Activated CD8-positive, alpha-beta T cell treated with anti-CD3 and anti-CD28 coated beads for 36 hours (primary cell): Measurements from ENCODE around the gene HSPA14. TPM values are rescaled to one million over a fixed set of nuclear protein-coding genes. Genes with fewer than 3 reads are reported as not detected.
"Not testable (repeated sequence)": the region's sequence is repeated elsewhere in the genome, so short reads cannot be mapped to it uniquely, and the experiment has no call there.

Experiments
- ATAC-seq: fragments of 200-7000 bp; cut with Tn5 transposase; one replicate; pipeline ENCODE4 v1.10.0; 2021; ENCODE audit warnings: mild to moderate bottlenecking, moderate library complexity
- CTCF ChIA-PET: fragments of 350-600 bp; sonication (Branson Sonifier 250); formaldehyde crosslinking; loops from one replicate; lab custom pipeline; 2021; ENCODE audit warnings: antibody characterized with exemption; lab: Charles Lee
- POLR2A ChIA-PET: fragments of 350-600 bp; sonication (Branson Sonifier 250); formaldehyde crosslinking; loops from one replicate; lab custom pipeline; 2021; ENCODE audit warnings: antibody characterized with exemption; lab: Charles Lee
- DNase-seq: peaks from one replicate; pipeline ENCODE4 v3.0.0-alpha.2; 2020
- H3K27ac Mint-ChIP-seq: one replicate; pipeline ENCODE4 v1.8.0; 2021; ENCODE audit warnings: mild to moderate bottlenecking, mixed read lengths
- H3K27me3 Mint-ChIP-seq: one replicate; pipeline ENCODE4 v1.8.0; 2021; ENCODE audit warnings: mixed read lengths
- H3K36me3 Mint-ChIP-seq: one replicate; pipeline ENCODE4 v1.8.0; 2021; ENCODE audit warnings: low read depth, mixed read lengths
- H3K4me1 Mint-ChIP-seq: one replicate; pipeline ENCODE4 v1.8.0; 2021; ENCODE audit warnings: low read depth, mixed read lengths
- H3K4me3 Mint-ChIP-seq: one replicate; pipeline ENCODE4 v1.8.0; 2021; ENCODE audit warnings: mild to moderate bottlenecking, moderate library complexity, mixed read lengths
- H3K9me3 Mint-ChIP-seq: one replicate; pipeline ENCODE4 v1.8.0; 2021; ENCODE audit warnings: mixed read lengths
- intact Hi-C: fragments of 100-400 bp; cut with micrococcal nuclease; formaldehyde crosslinking; loops from one replicate; pipeline ENCODE4 v1.10.0; 2022
- total RNA-seq, 2 experiments: library from RNA; stranded (reverse); gene quantifications; one replicate each; pipeline ENCODE4 v1.2.3, GENCODE V29; 2021
- TF ChIP-seq, protein P1 (sequence below): fragments of 200-600 bp; IDR thresholded peaks from one replicate; pipeline ENCODE4 v1.8.0; 2022; ENCODE audit warnings: antibody characterized with exemption, mild to moderate bottlenecking

HSPA14 gene
- total RNA-seq, 2 experiments from 2014 or later: 36.1 to 36.7 TPM

- CTCF ChIA-PET: interaction anchor here (1.1 to 1.2 kb wide), 2 partner anchors 12 to 19 kb away, joined by 3 to 4 read pairs; no protein-coding TSS in a partner anchor
Measured at GRCh38 chr10:14859043-14859442, 20.9 kb downstream of the HSPA14 start.

GRCh38 chr10:14859775-14860174, 21.7 kb downstream of the HSPA14 start:
- CTCF ChIA-PET: interaction anchor here (1.1 to 1.2 kb wide), 2 partner anchors 12 to 18 kb away, joined by 3 to 4 read pairs; no protein-coding TSS in a partner anchor
- intact Hi-C loops: no loop called here
- Mint-ChIP-seq H3K4me3 (no peak overlapping the region), H3K27ac (no peak overlapping the region), H3K9me3 (no peaks in the 10 kb centered on the region), H3K27me3 (no peaks in the 10 kb centered on the region), H3K4me1 (no peaks in the 10 kb centered on the region), H3K36me3 (peaks cover 37% of the 10 kb centered on the region)
- DNase-seq: no peak
- no peak for ATAC-seq
- TF ChIP-seq, protein P1, sequence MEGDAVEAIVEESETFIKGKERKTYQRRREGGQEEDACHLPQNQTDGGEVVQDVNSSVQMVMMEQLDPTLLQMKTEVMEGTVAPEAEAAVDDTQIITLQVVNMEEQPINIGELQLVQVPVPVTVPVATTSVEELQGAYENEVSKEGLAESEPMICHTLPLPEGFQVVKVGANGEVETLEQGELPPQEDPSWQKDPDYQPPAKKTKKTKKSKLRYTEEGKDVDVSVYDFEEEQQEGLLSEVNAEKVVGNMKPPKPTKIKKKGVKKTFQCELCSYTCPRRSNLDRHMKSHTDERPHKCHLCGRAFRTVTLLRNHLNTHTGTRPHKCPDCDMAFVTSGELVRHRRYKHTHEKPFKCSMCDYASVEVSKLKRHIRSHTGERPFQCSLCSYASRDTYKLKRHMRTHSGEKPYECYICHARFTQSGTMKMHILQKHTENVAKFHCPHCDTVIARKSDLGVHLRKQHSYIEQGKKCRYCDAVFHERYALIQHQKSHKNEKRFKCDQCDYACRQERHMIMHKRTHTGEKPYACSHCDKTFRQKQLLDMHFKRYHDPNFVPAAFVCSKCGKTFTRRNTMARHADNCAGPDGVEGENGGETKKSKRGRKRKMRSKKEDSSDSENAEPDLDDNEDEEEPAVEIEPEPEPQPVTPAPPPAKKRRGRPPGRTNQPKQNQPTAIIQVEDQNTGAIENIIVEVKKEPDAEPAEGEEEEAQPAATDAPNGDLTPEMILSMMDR: no peak
- POLR2A ChIA-PET: interaction anchor here (3.0 kb wide), 1 partner anchor 17 kb away, joined by 14 read pairs; no protein-coding TSS in a partner anchor

More at GRCh38 chr10:14859043-14859442, 20.9 kb downstream of the HSPA14 start:
- TF ChIP-seq, protein P1: no peak
- DNase-seq: no peak
- no peaks in the 10 kb centered on the region for H3K27me3 Mint-ChIP-seq
- H3K4me3 Mint-ChIP-seq: no peak overlapping the region
- H3K9me3 Mint-ChIP-seq: no peaks in the 10 kb centered on the region
- no peaks in the 10 kb centered on the region for H3K4me1 Mint-ChIP-seq
- POLR2A ChIA-PET: interaction anchor here (3.0 kb wide), 1 partner anchor 16 kb away, joined by 14 read pairs; no protein-coding TSS in a partner anchor
- intact Hi-C loops: no loop called here
- H3K27ac Mint-ChIP-seq: no peak overlapping the region
- ATAC-seq: no peak
- peaks cover 35% of the 10 kb centered on the region for H3K36me3 Mint-ChIP-seq

DNA sequence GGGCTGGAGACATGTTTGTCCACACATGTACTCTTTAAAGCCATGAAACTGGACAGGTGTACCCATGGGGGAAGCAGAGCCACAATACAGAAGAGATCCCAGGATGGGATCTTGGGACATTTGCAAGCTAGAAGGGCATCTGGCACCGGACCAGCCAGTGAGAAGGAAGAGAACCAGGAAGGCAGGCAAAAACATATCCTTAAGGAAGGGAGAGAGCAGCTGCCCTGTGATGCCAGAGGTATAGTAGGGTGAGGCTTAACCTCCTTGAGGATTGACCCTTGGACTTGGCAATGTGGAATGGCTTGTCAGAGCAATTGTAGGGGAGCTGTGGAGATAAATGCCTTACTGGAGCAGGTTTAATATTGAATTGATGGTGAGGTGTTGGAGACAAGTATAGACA, 22.7 kb downstream of the HSPA14 start:
- ChIA-PET POLR2A (interaction anchor here (1.0 to 3.0 kb wide), 2 partner anchors 8 to 18 kb away, joined by 3 to 14 read pairs; no protein-coding TSS in a partner anchor), CTCF (no interaction called here)
- H3K27ac Mint-ChIP-seq: no peak overlapping the region
- H3K4me3 Mint-ChIP-seq: no peak overlapping the region
- H3K4me1 Mint-ChIP-seq: no peaks in the 10 kb centered on the region
- H3K36me3 Mint-ChIP-seq: peaks cover 34% of the 10 kb centered on the region
- ATAC-seq: no peak
- no peaks in the 10 kb centered on the region for H3K9me3 Mint-ChIP-seq
- intact Hi-C loops: no loop called here
- DNase-seq: no peak
- no peaks in the 10 kb centered on the region for H3K27me3 Mint-ChIP-seq
- TF ChIP-seq, protein P1: no peak

DNA sequence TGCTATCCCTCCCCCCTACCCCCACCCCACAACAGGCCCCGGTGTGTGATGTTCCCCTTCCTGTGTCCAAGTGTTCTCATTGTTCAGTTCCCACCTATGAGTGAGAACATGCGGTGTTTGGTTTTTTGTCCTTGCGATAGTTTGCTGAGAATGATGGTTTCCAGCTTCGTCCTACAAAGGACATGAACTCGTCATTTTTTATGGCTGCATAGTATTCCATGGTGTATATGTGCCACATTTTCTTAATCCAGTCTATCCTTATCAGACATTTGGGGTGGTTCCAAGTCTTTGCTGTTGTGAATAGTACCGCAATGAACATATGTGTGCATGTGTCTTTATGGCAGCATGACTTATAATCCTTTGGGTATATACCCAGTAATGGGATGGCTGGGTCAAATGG, 26.4 kb downstream of the HSPA14 start:
- DNase-seq, H3K9me3 Mint-ChIP-seq, H3K4me1 Mint-ChIP-seq, H3K4me3 Mint-ChIP-seq, intact Hi-C loops, POLR2A ChIA-PET, H3K27me3 Mint-ChIP-seq, CTCF ChIA-PET, ATAC-seq, H3K27ac Mint-ChIP-seq: not testable (repeated sequence)
- peaks cover 38% of the 10 kb centered on the region for H3K36me3 Mint-ChIP-seq

- H3K36me3 Mint-ChIP-seq: peaks cover 41% of the 10 kb centered on the region
- CTCF ChIA-PET, intact Hi-C loops: not testable (repeated sequence)
Measured at GRCh38 chr10:14864871-14865270, 26.8 kb downstream of the HSPA14 start.

DNA sequence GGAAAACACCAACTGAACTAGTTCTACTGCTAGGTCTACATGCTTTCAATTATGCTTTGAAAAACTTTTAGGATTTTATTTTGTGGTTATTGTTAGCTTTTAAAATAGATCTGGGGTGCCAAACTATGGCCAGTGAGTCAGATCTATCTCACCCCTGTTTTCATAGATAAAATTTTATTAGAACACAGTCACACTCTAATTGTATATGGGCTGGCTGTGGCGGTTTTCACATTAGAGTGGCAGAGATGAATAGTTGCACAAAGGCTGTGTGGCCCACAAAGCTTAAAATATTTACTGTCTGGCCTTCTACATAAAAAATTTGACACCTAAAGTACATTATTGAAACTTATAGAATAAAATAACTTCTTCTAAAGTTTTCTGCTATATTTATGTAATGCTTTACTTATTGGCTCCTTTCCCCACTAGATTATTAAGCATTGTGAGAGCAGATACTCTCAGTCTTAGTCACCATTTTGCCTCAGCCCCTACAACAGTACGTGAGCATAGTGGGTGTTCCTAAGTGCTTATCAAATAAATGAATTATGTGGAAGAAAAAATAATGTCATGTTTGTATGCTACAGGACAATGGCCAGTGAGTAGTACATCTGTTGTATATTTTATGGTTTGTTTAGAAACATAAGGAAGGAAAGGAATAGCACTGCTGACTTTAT, 35.1 kb downstream of the HSPA14 start:
- Mint-ChIP-seq H3K36me3 (peaks cover 18% of the 10 kb centered on the region), H3K27me3 (no peaks in the 10 kb centered on the region), H3K4me1 (peaks cover 24% of the 10 kb centered on the region), H3K27ac (no peak overlapping the region), H3K4me3 (no peak overlapping the region), H3K9me3 (no peaks in the 10 kb centered on the region)
- DNase-seq (no peak), ATAC-seq (no peak)
- intact Hi-C loops: no loop called here
- POLR2A ChIA-PET: interaction anchor here (1.8 kb wide), 1 partner anchor 26 kb away, joined by 3 read pairs; no protein-coding TSS in a partner anchor
- CTCF ChIA-PET: interaction anchor here (0.8 to 1.2 kb wide), 4 partner anchors 10 to 99 kb away, joined by 3 read pairs; no protein-coding TSS in a partner anchor
- TF ChIP-seq, protein P1: no peak

More at GRCh38 chr10:14864871-14865270, 26.8 kb downstream of the HSPA14 start:
- H3K27ac Mint-ChIP-seq, ATAC-seq, H3K4me3 Mint-ChIP-seq, POLR2A ChIA-PET, DNase-seq, H3K9me3 Mint-ChIP-seq, H3K4me1 Mint-ChIP-seq, H3K27me3 Mint-ChIP-seq: not testable (repeated sequence)
